Hepatocyte (in vitro differentiated cells): ENCODE measurements around the gene TNXB. TPM values are rescaled to one million over a fixed set of nuclear protein-coding genes. Genes with fewer than 3 reads are reported as not detected.

Source experiments
- DNase-seq: peaks from one replicate; pipeline ENCODE4 v3.0.0-alpha.2; 2016; ENCODE audit warnings: low spot score
- H2AFZ ChIP-seq: fragments of 200-600 bp; sonication (generic); 2 replicates; pipeline ENCODE4 v1.6.0; 2016; ENCODE audit warnings: antibody characterized with exemption, mild to moderate bottlenecking
- H3K27ac ChIP-seq: fragments of 200-600 bp; sonication (generic); 2 replicates; pipeline ENCODE4 v1.5.1; 2016; ENCODE audit warnings: mild to moderate bottlenecking
- H3K27me3 ChIP-seq: fragments of 200-600 bp; sonication (generic); 2 replicates; pipeline ENCODE4 v1.6.1; 2016
- H3K36me3 ChIP-seq: fragments of 200-600 bp; sonication (generic); replicated peaks from 2 replicates; pipeline ENCODE4 v1.5.1; 2016; ENCODE audit warnings: low read depth; ENCODE audit not compliant: insufficient read depth
- H3K4me1 ChIP-seq: fragments of 200-600 bp; sonication (generic); 2 replicates; pipeline ENCODE4 v1.5.1; 2016; ENCODE audit warnings: mild to moderate bottlenecking, moderate library complexity; ENCODE audit not compliant: insufficient read depth
- H3K4me2 ChIP-seq: fragments of 200-600 bp; sonication (generic); 2 replicates; pipeline ENCODE4 v1.6.0; 2016
- H3K4me3 ChIP-seq: fragments of 200-600 bp; sonication (generic); 2 replicates; pipeline ENCODE4 v1.5.1; 2016; ENCODE audit warnings: mild to moderate bottlenecking
- H3K79me2 ChIP-seq: fragments of 200-600 bp; sonication (generic); 2 replicates; pipeline ENCODE4 v1.6.0; 2017; ENCODE audit warnings: mild to moderate bottlenecking
- H3K9me2 ChIP-seq: fragments of 200-600 bp; sonication (generic); replicated peaks from 2 replicates; pipeline ENCODE4 v1.6.0; 2017; ENCODE audit warnings: mild to moderate bottlenecking; ENCODE audit not compliant: insufficient read depth
- H3K9me3 ChIP-seq: fragments of 200-600 bp; sonication (generic); 2 replicates; pipeline ENCODE4 v1.5.1; 2016; ENCODE audit warnings: low read depth, mild to moderate bottlenecking
- H4K20me1 ChIP-seq: fragments of 200-600 bp; sonication (generic); 2 replicates; pipeline ENCODE4 v1.6.0; 2016; ENCODE audit warnings: mild to moderate bottlenecking; ENCODE audit not compliant: insufficient read depth, poor library complexity, severe bottlenecking
- CTCF ChIP-seq: fragments of 200-600 bp; sonication (generic); IDR thresholded peaks from 2 replicates; pipeline ENCODE4 v1.5.1; 2016; ENCODE audit warnings: antibody characterized with exemption, mild to moderate bottlenecking; ENCODE audit not compliant: poor library complexity
- EZH2 ChIP-seq: fragments of 200-600 bp; sonication (generic); IDR thresholded peaks from 2 replicates; pipeline ENCODE4 v1.6.1; 2016; ENCODE audit warnings: antibody characterized with exemption, mild to moderate bottlenecking, borderline replicate concordance
- EZH2phosphoT487 ChIP-seq: fragments of 200-600 bp; sonication (generic); IDR thresholded peaks from one replicate; pipeline ENCODE4 v1.6.1; 2018; ENCODE audit warnings: antibody characterized with exemption, mild to moderate bottlenecking, low read depth, moderate library complexity; ENCODE audit not compliant: unreplicated experiment, severe bottlenecking
- WGBS: methylation state at CpG from one replicate; pipeline ENCODE4 v1.1.6; 2016; ENCODE audit warnings: low lambda C conversion rate; ENCODE audit errors: missing lambda C conversion rate; 5-methylcytosine and 5-hydroxymethylcytosine counted together
- polyA plus RNA-seq: library from polyadenylated mRNA; unstranded; fragments of >200 nt; fragmentation: Nextera tagmentation; extraction: Ambion mirVana; gene quantifications from 2 replicates; pipeline ENCODE4 v1.2.1, GENCODE V29; 2016
- total RNA-seq: library from RNA; depleted of rRNA; stranded (reverse); fragments of >200 nt; gene quantifications from 2 replicates; pipeline ENCODE4 v1.2.3, GENCODE V29; 2014

The TNXB gene
- total and polyA plus RNA-seq, 2 experiments from 2014 or later, result 9.2 to 11.6 TPM

- no peaks in the 10 kb centered on the region for H4K20me1 ChIP-seq
- no peak overlapping the region for H3K4me2 ChIP-seq
These were observed 61.0 kb downstream of the TNXB start for GRCh38 chr6:32047855-32048766.

GRCh38 chr6:32047539-32047854 is 61.6 kb downstream of the TNXB start:
- Histone ChIP-seq H3K27ac (no peak overlapping the region), H3K4me2 (no peak overlapping the region), H2AFZ (no peak overlapping the region), H3K4me1 (peaks cover 6% of the 10 kb centered on the region), H3K4me3 (no peak overlapping the region), H3K9me2 (no peaks in the 10 kb centered on the region), H3K36me3 (no peaks in the 10 kb centered on the region), H3K79me2 (no peaks in the 10 kb centered on the region), H3K9me3 (no peaks in the 10 kb centered on the region), H3K27me3 (no peaks in the 10 kb centered on the region), H4K20me1 (no peaks in the 10 kb centered on the region)
- WGBS, result 92% methylated on average over 6 of the region's 6 CpGs
- no peak for DNase-seq
- no peak for TF ChIP-seq EZH2phosphoT487
- no peak for TF ChIP-seq EZH2
- no peak for TF ChIP-seq CTCF

More at GRCh38 chr6:32047855-32048766, 61.0 kb downstream of the TNXB start:
- H3K79me2 ChIP-seq, result no peaks in the 10 kb centered on the region
- peak; percentile 70 for TF ChIP-seq CTCF
- TF ChIP-seq EZH2phosphoT487, result no peak
- no peaks in the 10 kb centered on the region for H3K27me3 ChIP-seq
- H3K4me1 ChIP-seq, result peaks cover 6% of the 10 kb centered on the region
- DNase-seq, result peak; percentile 79
- WGBS, result 61% methylated on average over 40 of the region's 42 CpGs
- no peak overlapping the region for H3K4me3 ChIP-seq
- H3K36me3 ChIP-seq, result no peaks in the 10 kb centered on the region
- H3K27ac ChIP-seq, result no peak overlapping the region
- H3K9me2 ChIP-seq, result no peaks in the 10 kb centered on the region
- no peak overlapping the region for H2AFZ ChIP-seq
- no peaks in the 10 kb centered on the region for H3K9me3 ChIP-seq

GRCh38 chr6:32047084-32047478 is 62.1 kb downstream of the TNXB start:
- TF ChIP-seq EZH2phosphoT487, result no peak
- no peak for TF ChIP-seq EZH2
- no peak for TF ChIP-seq CTCF
- Histone ChIP-seq H3K4me2 (no peak overlapping the region), H4K20me1 (no peaks in the 10 kb centered on the region), H3K9me3 (no peaks in the 10 kb centered on the region), H3K4me1 (peaks cover 6% of the 10 kb centered on the region), H3K79me2 (no peaks in the 10 kb centered on the region), H3K4me3 (no peak overlapping the region), H3K9me2 (no peaks in the 10 kb centered on the region), H3K36me3 (no peaks in the 10 kb centered on the region), H2AFZ (no peak overlapping the region), H3K27me3 (no peaks in the 10 kb centered on the region), H3K27ac (no peak overlapping the region)
- 69% methylated on average over 9 of the region's 11 CpGs for WGBS
- DNase-seq, result peak; percentile 37
